Erythroblast (primary cell): ENCODE data around the gene DLST.

ENCODE experiments used
- DNase-seq, 2 experiments: peaks; one replicate each; lab custom pipeline; 2025; lab: John Stamatoyannopoulos, UW
- GATA1 ChIP-seq: IDR thresholded peaks from 2 replicates; pipeline ENCODE4 v1.6.1; 2011; ENCODE audit warnings: low read depth, mild to moderate bottlenecking, control low read depth, low read length, moderate library complexity
- POLR2A ChIP-seq: IDR thresholded peaks from 2 replicates; pipeline ENCODE4 v1.6.1; 2011; ENCODE audit warnings: mild to moderate bottlenecking, low read length

The DLST gene

DNA sequence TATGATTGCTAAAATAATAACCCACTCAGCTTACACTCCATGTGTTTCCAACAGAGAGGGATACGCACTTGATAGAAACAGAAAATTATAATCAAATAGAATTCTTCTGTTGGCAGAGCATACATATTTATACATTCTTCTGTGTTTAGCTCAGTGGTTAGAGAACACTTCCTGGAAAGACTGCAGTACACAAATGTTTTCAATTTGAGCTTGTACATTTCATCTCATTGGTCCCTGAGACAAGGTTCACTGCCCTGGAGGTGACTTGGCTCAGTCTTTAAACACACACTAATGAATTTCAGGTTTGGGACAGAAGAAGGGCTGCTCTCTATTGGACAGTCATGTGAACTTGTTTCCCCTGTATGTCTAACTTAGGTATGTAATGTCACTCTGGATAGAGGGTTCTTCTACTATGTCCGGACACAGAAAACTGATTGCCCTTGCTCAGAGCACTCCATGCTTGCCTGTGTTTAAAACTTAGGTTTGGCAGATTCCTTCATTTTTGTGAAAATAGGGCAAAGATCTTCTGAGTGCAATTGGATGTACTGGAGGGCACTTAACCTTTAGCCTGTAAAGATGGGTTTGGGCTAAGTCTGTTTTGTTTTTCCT, 28.7 kb upstream of the DLST start:
- no peak for TF ChIP-seq GATA1
- TF ChIP-seq POLR2A: no peak

DNA sequence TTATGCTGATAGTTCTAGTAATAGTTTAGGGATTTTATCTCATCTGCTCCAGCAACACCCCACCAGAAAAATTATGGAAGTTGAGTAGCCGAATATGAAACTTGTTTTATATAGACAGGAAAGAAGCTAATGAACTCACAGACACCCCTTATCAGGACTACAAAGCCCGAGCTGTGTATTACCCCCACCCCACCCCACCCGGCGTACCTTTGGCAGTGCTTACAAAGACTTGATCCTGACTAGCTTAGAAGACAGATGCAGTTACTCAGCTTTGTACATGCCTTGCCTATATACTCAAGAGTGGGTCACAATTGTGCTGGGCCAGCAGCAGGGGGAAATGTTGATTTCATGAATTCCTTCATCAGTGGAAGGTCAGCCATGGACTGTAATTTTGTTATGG, 28.1 kb upstream of the DLST start:
- no peak for TF ChIP-seq GATA1
- TF ChIP-seq POLR2A: no peak
- no peak for DNase-seq

More for the DNA sequence above, 28.7 kb upstream of the DLST start:
- no peak for DNase-seq

DNA sequence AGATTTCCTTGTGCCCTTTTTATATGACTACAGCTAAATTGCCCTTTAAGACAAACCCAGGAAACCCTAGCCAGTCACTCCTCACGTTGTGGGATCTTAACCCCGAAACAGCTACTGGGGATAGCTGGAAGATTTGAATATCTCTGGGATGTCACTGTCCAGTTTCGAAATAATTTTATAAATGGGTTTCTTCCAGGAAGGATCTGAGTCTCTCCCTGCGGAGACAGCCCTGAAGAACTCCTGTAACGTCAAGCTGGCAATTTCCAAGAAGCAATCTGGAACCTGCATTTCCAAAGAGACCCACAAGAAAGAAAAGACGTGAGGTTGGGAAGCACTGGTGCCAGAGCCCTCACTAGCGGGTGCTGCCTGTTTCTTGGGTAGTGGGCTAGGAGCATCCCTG, 26.7 kb upstream of the DLST start:
- TF ChIP-seq GATA1 (no peak), POLR2A (no peak)

DNA sequence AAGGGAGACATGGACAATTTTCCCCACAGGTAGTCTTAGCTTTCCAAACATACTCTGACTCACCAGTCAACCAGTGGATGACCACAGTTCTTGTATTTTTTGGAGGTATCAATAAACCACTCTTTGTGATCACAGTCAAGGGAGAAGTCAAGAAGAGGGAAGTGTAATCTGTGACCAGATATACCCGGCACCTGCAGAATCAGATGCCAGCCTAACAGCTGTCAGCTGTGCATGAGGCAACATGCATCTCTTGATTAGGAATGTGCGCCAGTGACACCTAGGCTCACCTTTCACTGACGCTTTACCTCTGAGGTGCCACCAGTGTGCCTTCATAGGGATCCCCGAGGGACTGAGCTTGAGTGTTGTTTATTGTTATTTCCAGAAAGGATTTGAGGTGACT, 25.8 kb upstream of the DLST start:
- DNase-seq: no peak
- TF ChIP-seq GATA1 (no peak), POLR2A (no peak)

More for the DNA sequence above, 26.7 kb upstream of the DLST start:
- DNase-seq: no peak

DNA sequence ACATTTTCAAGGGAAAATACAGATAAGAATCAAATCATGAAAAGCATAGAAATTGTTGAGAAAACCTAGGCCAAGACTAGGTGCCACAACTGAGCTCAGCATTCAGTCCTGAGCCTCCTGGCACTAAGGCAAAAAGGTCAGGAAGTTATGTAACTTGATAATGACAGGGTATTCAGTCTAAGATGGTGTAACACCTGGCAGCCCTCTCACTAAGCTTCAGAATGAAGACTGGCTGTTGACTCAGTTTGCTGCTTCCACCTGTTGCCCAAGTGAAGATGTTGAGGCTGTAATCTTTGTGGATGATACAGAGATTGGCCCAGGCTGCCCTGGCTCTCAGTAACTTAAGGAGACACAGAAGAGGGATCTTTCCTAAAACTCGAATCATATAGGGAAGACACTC, 25.4 kb upstream of the DLST start:
- TF ChIP-seq GATA1 (no peak), POLR2A (no peak)
- DNase-seq: no peak

DNA sequence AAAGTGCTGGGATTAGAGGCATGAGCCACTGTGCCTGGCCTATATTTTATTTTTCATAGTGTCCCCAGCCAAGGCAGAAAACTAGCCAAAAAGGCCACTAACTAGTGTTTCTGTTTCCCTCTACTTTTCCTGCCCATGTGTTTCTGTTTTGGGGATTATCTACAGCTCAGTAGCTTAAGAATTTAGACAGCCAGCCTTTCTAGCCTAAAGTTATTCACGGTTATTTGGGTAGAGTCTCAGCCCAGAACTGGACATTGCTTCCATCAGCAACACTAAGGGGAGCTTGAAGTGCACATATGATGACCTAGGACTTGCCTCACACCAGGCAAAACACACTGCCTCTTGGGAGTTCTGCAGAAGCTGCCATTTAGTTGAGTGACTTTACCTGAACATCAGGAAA, 23.7 kb upstream of the DLST start:
- TF ChIP-seq GATA1 (no peak), POLR2A (no peak)
- DNase-seq: no peak

DNA sequence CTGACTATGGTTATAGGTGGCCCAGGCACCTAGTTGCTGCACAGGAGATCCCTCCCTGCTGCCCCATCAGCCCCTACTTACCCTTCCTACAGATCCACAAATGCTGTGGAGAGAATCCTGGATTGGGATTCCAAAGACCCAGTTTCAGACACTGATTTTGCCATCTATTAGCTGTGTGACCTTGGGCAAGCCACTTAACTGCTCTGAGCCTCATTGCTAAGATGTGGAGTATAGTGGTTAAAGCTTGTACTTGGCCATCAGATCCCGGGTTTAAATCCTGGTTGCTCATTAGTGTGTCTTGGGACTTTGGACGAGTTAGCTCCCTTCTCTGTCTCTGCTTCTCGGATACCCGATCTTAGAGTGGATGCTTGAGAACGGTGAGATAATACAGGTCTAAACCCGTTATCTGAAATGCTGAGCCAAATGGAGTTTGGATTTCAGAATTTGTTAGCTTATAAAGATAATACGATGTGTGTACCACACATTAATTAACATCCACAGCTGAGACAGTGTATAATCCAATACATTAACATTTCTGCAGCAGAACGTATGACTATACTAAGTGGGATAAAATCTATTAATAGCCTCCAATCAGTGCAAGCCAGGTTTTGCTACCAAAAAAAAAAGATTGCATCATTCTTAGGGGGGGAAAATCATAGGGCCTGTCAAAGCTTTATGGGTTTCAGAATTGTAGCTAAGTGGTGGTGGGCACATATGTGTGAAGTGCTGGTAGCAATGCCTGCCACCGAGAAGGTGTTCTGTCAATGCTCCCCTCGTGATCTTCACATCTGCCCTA, 21.8 kb upstream of the DLST start:
- no peak for DNase-seq
- TF ChIP-seq POLR2A (no peak), GATA1 (no peak)

DNA sequence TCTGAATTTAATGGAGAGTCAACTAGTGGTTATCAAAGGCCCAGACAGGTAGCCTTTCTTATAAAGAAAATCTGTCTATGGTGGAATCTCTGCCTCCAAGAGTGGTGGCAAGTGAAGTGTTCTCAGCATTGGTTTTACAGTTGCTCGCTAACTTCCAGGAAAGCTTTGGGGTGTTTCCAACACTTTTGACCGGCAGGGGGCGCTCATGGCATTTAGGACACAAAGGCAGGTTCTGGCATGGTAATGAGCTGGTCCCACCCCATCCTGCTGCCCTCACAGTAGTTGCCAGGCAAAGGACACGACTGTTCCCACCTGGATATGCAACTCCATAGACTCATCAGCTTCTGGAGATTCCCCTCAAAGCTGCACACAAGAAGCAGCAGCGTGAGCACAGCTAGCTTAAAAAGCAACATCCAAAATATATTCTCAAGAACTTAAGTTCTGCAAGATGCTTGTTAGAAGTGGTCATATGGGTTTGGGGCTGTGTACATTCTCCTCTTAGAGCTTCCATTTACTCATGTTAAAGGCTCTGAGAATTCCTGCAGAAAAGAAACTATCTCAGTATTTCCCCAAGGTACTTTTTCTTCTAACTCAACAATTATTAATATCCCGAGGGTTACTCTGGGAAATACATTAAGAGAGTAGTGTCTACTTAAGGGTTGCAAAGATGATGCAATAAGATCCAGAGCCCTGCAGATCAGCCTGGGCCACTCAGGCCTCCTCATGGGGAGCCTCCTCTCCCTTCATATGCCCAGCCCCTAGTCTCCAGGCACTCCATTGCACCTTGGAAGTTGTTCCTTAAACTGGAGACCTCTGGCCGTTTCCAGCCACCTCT, 20.6 kb upstream of the DLST start:
- DNase-seq: peak; percentile 83 to 93
- no peak for TF ChIP-seq GATA1
- TF ChIP-seq POLR2A: no peak

DNA sequence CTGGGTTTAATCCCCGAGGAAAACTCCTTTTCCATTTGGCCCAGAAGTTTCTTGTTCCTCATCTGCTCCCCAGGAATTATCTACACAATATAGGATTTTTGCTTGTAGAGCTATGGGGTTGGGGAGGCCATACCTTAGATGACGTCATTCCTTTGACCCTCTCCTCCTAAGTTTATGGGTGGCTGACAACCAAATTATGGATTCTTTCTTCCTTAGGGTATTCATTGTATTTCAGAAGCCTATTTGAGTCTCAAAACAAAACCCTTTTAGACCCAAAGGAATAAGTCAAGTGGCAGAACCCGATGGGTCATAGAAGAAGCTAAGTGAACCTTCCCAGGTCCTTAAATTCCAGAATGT, 20.0 kb upstream of the DLST start:
- TF ChIP-seq POLR2A: no peak
- no peak for TF ChIP-seq GATA1
- no peak for DNase-seq

DNA sequence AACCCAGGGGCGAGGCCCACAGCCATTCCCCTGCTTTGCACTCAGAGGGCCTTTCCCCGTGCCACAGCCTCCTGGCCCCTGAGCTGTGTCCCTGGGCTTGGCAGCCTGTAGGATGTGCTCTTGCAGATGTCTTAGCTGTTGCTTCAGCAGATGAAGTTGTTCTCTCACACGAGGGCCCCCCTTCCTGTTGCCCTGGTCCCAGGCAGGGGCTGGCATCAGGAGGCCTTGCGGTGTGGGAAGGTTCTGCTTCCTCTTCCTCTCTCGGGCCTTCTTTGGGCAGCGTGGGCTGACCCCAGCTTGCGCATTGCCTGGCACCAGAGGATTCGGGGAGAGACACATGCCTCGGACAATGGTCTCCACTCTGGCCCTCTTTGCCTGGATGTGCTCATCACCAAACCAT, 18.4 kb upstream of the DLST start:
- no peak for DNase-seq
- TF ChIP-seq POLR2A: no peak
- TF ChIP-seq GATA1: no peak

DNA sequence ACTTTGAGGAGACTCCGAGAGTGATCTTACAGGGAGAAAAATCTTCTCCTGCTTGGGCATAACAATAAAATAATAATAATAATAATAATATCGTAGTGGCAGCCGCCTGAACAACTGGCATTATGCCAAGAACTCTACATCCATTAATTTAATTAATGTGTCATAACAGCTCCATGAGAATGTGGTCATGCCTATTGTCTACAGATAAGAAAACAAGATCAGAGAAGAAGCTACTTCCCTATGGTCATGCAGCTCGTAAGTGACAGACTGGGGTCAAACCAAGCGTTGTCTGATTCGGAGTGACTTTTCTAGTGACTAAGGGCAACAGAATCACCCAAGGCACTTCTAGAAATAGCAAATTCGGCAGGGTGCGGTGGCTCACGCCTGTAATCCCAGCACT, 17.5 kb upstream of the DLST start:
- TF ChIP-seq GATA1 (no peak), POLR2A (no peak)
- no peak for DNase-seq

DNA sequence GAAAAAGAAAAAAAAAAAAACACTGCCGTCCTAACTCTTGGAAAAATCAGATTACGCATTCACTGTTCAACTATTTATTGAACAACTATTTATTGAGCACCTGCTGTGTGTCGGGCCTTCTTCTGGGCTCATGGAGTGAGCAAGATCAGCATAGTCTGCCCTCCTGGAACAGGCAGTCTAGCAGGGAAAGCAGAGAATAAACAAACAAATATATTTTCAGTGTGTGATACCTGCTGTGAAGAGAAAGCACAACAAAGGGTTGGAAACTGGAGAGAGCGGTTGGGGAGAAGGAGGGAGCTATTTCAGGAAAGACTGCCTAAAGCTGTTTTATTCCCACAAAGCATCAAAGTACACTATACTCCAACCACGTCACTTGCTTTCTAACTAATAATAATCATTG, 16.6 kb upstream of the DLST start:
- DNase-seq: no peak
- TF ChIP-seq POLR2A (no peak), GATA1 (no peak)

DNA sequence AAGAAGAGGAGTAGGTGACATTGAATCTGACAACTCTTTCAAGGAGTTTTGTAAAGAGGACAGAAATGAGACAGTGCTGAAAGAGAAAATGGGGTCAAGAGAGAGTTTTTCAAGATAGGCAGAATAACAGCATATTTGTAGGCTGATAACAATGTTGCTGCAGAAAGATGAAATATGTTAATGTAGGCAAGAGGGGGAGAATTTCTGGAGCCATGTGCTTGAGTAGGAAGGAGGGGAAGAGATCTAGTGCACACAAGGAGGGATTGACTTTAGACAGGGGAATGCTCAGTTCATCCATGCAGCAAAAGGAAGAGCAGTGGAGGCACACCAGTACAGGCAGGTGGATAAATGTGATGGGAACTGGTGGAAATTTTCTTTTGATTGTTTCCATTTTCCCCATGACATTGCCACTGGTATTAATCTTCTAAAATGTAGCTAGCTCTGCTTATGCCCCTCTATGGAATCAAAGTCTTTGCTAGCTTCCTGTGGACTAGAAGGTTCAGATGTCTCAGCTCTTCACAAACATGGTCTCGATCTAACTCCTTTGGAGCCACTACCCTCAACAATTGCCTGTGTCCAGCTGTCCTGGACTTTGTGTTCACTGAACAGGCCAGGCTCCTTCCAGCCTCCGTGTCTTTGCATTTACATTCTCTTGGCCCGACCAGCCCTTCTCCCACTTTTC, 14.9 kb upstream of the DLST start:
- TF ChIP-seq GATA1: no peak
- no peak for DNase-seq

DNA sequence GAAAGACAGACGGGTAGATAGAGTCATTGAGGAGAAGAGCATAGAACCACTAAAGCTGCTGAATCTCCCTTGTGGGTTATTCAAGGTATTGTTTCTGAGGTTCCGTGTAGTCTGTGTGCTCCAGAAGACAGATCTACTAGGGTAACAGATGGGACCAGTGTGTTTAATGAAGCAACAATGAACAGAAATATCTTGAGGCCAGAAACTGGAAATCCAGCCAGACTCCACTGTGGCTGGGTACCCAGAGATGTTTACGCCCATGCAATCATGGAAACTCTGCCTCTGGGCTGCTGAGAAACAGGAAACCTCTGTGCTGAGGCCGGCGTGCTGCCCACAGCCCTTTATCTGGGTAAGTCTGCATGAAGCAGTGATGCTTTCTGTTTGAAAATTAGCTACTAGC, 14.0 kb upstream of the DLST start:
- TF ChIP-seq GATA1 (no peak), POLR2A (no peak)
- no peak for DNase-seq
